K562 (cell line): ENCODE measurements around the gene HNRNPK. TPM values are rescaled to one million over a fixed set of nuclear protein-coding genes. Genes with fewer than 3 reads are reported as not detected.

ENCODE experiments used
- BRD9 ChIP-seq: fragments of 450-650 bp; IDR thresholded peaks from 2 replicates; pipeline ENCODE4 v1.6.1; 2018; ENCODE audit warnings: low read depth; ENCODE audit not compliant: partially characterized antibody
- CREBBP ChIP-seq: IDR thresholded peaks from one replicate; pipeline ENCODE4 v1.6.1; 2012; ENCODE audit warnings: low read depth, mild to moderate bottlenecking, control low read depth, inconsistent platforms, low read length
- FOXK1 ChIP-seq: sonication (generic); formaldehyde crosslinking; IDR thresholded peaks from 2 replicates; pipeline ENCODE4 v1.8.0; 2022; ENCODE audit warnings: missing genetic modification reagents, mild to moderate bottlenecking, borderline replicate concordance
- HDAC3 ChIP-seq: fragments of 450-650 bp; IDR thresholded peaks from 2 replicates; pipeline ENCODE4 v1.6.1; 2018; ENCODE audit warnings: borderline replicate concordance, mild to moderate bottlenecking, moderate library complexity; ENCODE audit not compliant: partially characterized antibody
- HEY1 ChIP-seq: fragments of 250-450 bp; sonication (Bioruptor Pico); IDR thresholded peaks from 2 replicates; pipeline ENCODE4 v1.5.0; 2020; ENCODE audit warnings: mild to moderate bottlenecking, moderate library complexity, borderline replicate concordance
- HMG20B ChIP-seq: fragments of 250-450 bp; sonication (Bioruptor Pico); IDR thresholded peaks from 2 replicates; pipeline ENCODE4 v1.5.0; 2021; ENCODE audit warnings: mild to moderate bottlenecking
- NCOA6 ChIP-seq: fragments of 450-650 bp; IDR thresholded peaks from 2 replicates; pipeline ENCODE4 v1.6.1; 2017; ENCODE audit warnings: mild to moderate bottlenecking
- NFRKB ChIP-seq: fragments of 450-650 bp; IDR thresholded peaks from 2 replicates; pipeline ENCODE4 v1.6.1; 2016; ENCODE audit warnings: low read depth
- NONO ChIP-seq, 2 experiments: fragments of 200-400 bp in 1 of 2; fragments of 450-650 bp in 1 of 2; formaldehyde crosslinking in 1 of 2; IDR thresholded peaks; 2 replicates each; pipeline ENCODE4 v1.6.1; 2017; ENCODE audit warnings: low read depth in 2 of 2, mild to moderate bottlenecking in 2 of 2, moderate library complexity in 2 of 2, low read length in 1 of 2
- POLR2B ChIP-seq: fragments of 450-650 bp; IDR thresholded peaks from 2 replicates; pipeline ENCODE4 v1.6.1; 2018; ENCODE audit warnings: low read depth; ENCODE audit not compliant: partially characterized antibody
- PYGO2 ChIP-seq: fragments of 450-650 bp; IDR thresholded peaks from 2 replicates; pipeline ENCODE4 v1.6.1; 2016; ENCODE audit warnings: mild to moderate bottlenecking, missing genetic modification characterization, moderate library complexity, missing compliant biosample characterization
- SIRT6 ChIP-seq: IDR thresholded peaks from one replicate; pipeline ENCODE4 v1.6.1; 2012; ENCODE audit warnings: low read depth, mild to moderate bottlenecking, control low read depth, inconsistent platforms, low read length, moderate library complexity
- SMC3 ChIP-seq: conservative IDR thresholded peaks from 2 replicates; pipeline ENCODE4 v1.6.1; 2011; ENCODE audit warnings: low read depth, low read length, improper control_type of control experiment; ENCODE audit not compliant: insufficient read depth
- TEAD4 ChIP-seq, 2 experiments: sonication (generic) in 1 of 2; formaldehyde crosslinking in 1 of 2; IDR thresholded peaks; 2 replicates each; pipeline versions ENCODE4 v1.6.1 to v1.8.0; 2012 to 2022; ENCODE audit warnings: borderline replicate concordance in 1 of 2, inconsistent platforms in 1 of 2, low read length in 1 of 2, mild to moderate bottlenecking in 1 of 2, missing genetic modification reagents in 1 of 2
- XRCC5 ChIP-seq: fragments of 200-400 bp; formaldehyde crosslinking; IDR thresholded peaks from 2 replicates; pipeline ENCODE4 v1.6.1; 2017; ENCODE audit warnings: low read depth, mild to moderate bottlenecking, low read length
- ZNF311 ChIP-seq: fragments of 250-450 bp; sonication (Bioruptor Pico); IDR thresholded peaks from 2 replicates; pipeline ENCODE4 v1.4.0; 2020; ENCODE audit warnings: mild to moderate bottlenecking, moderate library complexity
- ZNF518B ChIP-seq: fragments of 250-450 bp; sonication (Bioruptor Pico); IDR thresholded peaks from 2 replicates; pipeline ENCODE4 v1.5.0; 2021; ENCODE audit warnings: mild to moderate bottlenecking, moderate library complexity
- polyA plus RNA-seq, 8 experiments: library from polyadenylated mRNA; depleted of rRNA in 4 of 8; stranded (reverse) in 5 of 8; unstranded in 3 of 8; fragments of >200 nt; fragmentation: Nextera tagmentation in 2 of 8; fragmentation: Illumina TruSeq in 1 of 8; extraction: Ambion mirVana in 2 of 8; extraction: Trizol in 1 of 8; gene quantifications; 2 replicates each; pipeline versions ENCODE4 v1.2.1 to v1.2.3, GENCODE V29; 2011 to 2014; ENCODE audit warnings: inconsistent platforms in 1 of 8, missing spikeins in 1 of 8
- total RNA-seq, 7 experiments: library from RNA; depleted of rRNA in 6 of 7; stranded (reverse); fragments of >200 nt in 6 of 7; fragmentation: Illumina TruSeq in 2 of 7; extraction: Trizol in 2 of 7; gene quantifications; 2 replicates each; pipeline versions ENCODE4 v1.2.1 to v1.2.3, GENCODE V29; 2011 to 2021; ENCODE audit warnings: low replicate concordance in 1 of 7
- TF ChIP-seq, protein P1 (sequence below), 3 experiments: fragments of 200-800 bp in 1 of 3; sonication (Bioruptor generic) in 1 of 3; sonication (generic) in 1 of 3; formaldehyde crosslinking in 1 of 3; IDR thresholded peaks; 2 replicates each; pipeline versions ENCODE4 v1.6.1 to v1.8.0; 2016 to 2022; ENCODE audit warnings: mild to moderate bottlenecking in 2 of 3, missing compliant biosample characterization in 2 of 3, missing genetic modification characterization in 2 of 3, missing genetic modification reagents in 1 of 3
- TF ChIP-seq, protein P2 (sequence below): IDR thresholded peaks from 3 replicates; pipeline ENCODE4 v1.6.1; 2011; ENCODE audit warnings: borderline replicate concordance, mild to moderate bottlenecking, moderate library complexity; ENCODE audit not compliant: insufficient read length; ENCODE audit errors: extremely low read depth

HNRNPK gene
- total and polyA plus RNA-seq, 9 of the 15 experiments (the other 6 are each of a cell fraction or from before 2014, with no cell fraction given): 224 to 883 (median 618) TPM

DNA sequence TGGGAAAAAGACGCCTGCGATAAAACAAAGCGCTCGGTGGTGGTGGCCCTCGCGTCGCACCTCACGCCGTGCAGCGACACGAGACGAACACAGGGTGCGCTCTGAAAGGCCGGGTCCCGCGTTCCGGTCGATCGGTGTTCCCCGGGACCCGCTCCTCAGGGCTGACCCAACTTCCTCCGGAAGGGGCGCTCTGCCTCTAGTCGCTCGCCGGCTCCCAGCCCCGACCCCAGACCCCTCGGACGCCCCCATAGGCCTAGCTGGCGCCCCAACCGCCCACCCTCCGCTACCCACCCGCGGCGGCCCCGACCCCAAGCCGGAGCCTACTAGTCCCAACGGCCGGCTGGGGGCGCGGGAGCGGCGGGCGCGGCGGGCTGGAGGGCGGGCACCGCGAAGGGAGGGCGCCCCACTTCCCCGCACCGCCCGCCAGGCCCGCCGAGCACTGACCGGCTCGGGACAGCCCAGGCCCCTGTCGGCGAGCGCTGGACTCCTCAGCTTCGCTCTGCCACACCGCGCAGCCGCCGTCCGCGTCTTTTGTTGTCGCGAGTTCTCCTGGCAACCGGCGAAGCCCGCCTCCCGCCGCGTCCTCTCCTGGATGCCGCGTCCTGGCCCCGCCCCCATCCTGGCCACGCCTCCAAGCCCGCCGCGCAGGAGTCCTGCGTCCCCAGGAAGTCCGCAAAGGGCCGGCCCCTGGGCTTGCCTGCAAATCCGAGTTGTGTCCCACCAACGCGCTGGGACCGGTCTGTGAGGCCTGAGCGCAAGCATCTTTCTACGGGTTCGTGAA is 58.9 kb downstream of the HNRNPK start, which contains the start of gene KIF27 (continued):
- TF ChIP-seq BRD9 (no peak), ZNF311 (CRISPR knock-in tag) (no peak), HEY1 (no peak), NONO (IDR thresholded peaks at IDR 0.05; ENCODE audit: low read depth in 2 of 2, low read length in 1 of 2) (peak; percentile 55 to 95; a peak in 2 of 4 replicates), NCOA6 (no peak), ZNF518B (CRISPR knock-in tag) (no peak), HMG20B (CRISPR knock-in tag) (no peak), CREBBP (no peak), NFRKB (no peak), XRCC5 (no peak), TEAD4 (IDR thresholded peaks at IDR 0.05; ENCODE audit: low read length) (no peak), TEAD4 (CRISPR knock-in tag; IDR thresholded peaks at IDR 0.05; ENCODE audit: borderline replicate concordance) (peak; percentile 85; the same call in 1 of the 2 replicates), SMC3 (no peak), HDAC3 (no peak), POLR2B (no peak), SIRT6 (no peak), PYGO2 (tag) (no peak), FOXK1 (CRISPR knock-in tag) (peak; percentile 47; the same call in 1 of the 2 replicates)
- TF ChIP-seq, protein P1, sequence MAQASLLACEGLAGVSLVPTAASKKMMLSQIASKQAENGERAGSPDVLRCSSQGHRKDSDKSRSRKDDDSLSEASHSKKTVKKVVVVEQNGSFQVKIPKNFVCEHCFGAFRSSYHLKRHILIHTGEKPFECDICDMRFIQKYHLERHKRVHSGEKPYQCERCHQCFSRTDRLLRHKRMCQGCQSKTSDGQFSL (CRISPR knock-in tag; IDR thresholded peaks at IDR 0.05): no peak
- TF ChIP-seq, protein P1 (tag; IDR thresholded peaks at IDR 0.05): no peak
- TF ChIP-seq, protein P2, sequence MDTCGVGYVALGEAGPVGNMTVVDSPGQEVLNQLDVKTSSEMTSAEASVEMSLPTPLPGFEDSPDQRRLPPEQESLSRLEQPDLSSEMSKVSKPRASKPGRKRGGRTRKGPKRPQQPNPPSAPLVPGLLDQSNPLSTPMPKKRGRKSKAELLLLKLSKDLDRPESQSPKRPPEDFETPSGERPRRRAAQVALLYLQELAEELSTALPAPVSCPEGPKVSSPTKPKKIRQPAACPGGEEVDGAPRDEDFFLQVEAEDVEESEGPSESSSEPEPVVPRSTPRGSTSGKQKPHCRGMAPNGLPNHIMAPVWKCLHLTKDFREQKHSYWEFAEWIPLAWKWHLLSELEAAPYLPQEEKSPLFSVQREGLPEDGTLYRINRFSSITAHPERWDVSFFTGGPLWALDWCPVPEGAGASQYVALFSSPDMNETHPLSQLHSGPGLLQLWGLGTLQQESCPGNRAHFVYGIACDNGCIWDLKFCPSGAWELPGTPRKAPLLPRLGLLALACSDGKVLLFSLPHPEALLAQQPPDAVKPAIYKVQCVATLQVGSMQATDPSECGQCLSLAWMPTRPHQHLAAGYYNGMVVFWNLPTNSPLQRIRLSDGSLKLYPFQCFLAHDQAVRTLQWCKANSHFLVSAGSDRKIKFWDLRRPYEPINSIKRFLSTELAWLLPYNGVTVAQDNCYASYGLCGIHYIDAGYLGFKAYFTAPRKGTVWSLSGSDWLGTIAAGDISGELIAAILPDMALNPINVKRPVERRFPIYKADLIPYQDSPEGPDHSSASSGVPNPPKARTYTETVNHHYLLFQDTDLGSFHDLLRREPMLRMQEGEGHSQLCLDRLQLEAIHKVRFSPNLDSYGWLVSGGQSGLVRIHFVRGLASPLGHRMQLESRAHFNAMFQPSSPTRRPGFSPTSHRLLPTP: no peak
